Astrocyte of the cerebellum (primary cell): ENCODE results near the gene SHQ1.

Experiments used
- DNase-seq: peaks from one replicate; pipeline ENCODE4 v3.0.0-alpha.2; 2011; ENCODE audit warnings: low read depth
- H3K4me3 ChIP-seq: 2 replicates; pipeline ENCODE4 v1.5.1; 2011; ENCODE audit warnings: mild to moderate bottlenecking, low read depth, low read length, moderate library complexity
- CTCF ChIP-seq: IDR thresholded peaks from 2 replicates; pipeline ENCODE4 v1.5.1; 2012; ENCODE audit warnings: low read length, low read depth, moderate library complexity, mild to moderate bottlenecking; ENCODE audit errors: missing control alignments
- in situ Hi-C: cut with HindIII; loops from 2 replicates; pipeline ENCODE4 v1.10.0; 2017; ENCODE audit warnings: low sequenced_read_pairs

The SHQ1 gene

GRCh38 chr3:72855001-72855400 is 6.8 kb upstream of the SHQ1 start:
- TF ChIP-seq CTCF: no peak
- no peak for DNase-seq
- no peak overlapping the region for H3K4me3 ChIP-seq
- in situ Hi-C loops: no loop called here

- in situ Hi-C loops: loop anchor here (25.0 kb wide), 1 partner anchor 1111 kb away; the partner anchor contains the start of gene EIF4E3
- TF ChIP-seq CTCF: no peak
Observed at GRCh38 chr3:72848703-72849081, 447 bp upstream of the SHQ1 start.

GRCh38 chr3:72847282-72847681 is 963 bp downstream of the SHQ1 start:
- TF ChIP-seq CTCF: no peak
- in situ Hi-C loops: loop anchor here (25.0 kb wide), 1 partner anchor 1110 kb away; the partner anchor contains the start of gene EIF4E3
- DNase-seq: no peak
- peak overlapping the region; percentile 94 for H3K4me3 ChIP-seq

More at GRCh38 chr3:72848703-72849081, 447 bp upstream of the SHQ1 start:
- no peak for DNase-seq
- H3K4me3 ChIP-seq: peak overlapping the region; percentile 94

- H3K4me3 ChIP-seq: no peak overlapping the region
- DNase-seq: no peak
- no peak for TF ChIP-seq CTCF
- in situ Hi-C loops: loop anchor here (25.0 kb wide), 1 partner anchor 1109 kb away; the partner anchor contains the start of gene EIF4E3
Observed at GRCh38 chr3:72846166-72846565, 2.1 kb downstream of the SHQ1 start.

- TF ChIP-seq CTCF: no peak
- H3K4me3 ChIP-seq: no peak overlapping the region
- DNase-seq: no peak
- in situ Hi-C loops: loop anchor here (25.0 kb wide), 1 partner anchor 1107 kb away; the partner anchor contains the start of gene EIF4E3
Observed at GRCh38 chr3:72844436-72844993, 3.7 kb downstream of the SHQ1 start.

- no peak overlapping the region for H3K4me3 ChIP-seq
- TF ChIP-seq CTCF: no peak
- DNase-seq: no peak
- in situ Hi-C loops: loop anchor here (25.0 kb wide), 1 partner anchor 1102 kb away; the partner anchor contains the start of gene EIF4E3
Observed at GRCh38 chr3:72839057-72839456, 9.2 kb downstream of the SHQ1 start.
